Nephron (organoid): ENCODE results near the gene LIPG.
A peak's percentile ranks its signal among the peaks of the same experiment; 100 is the strongest.

Experiments
- H3K27ac Mint-ChIP-seq, 3 experiments: 2 replicates each; pipeline ENCODE4 v1.8.0; 2020; ENCODE audit warnings: mixed read lengths in 3 of 3, mild to moderate bottlenecking in 2 of 3, moderate library complexity in 1 of 3
- H3K27me3 Mint-ChIP-seq: 2 replicates; pipeline ENCODE4 v1.8.0; 2021; ENCODE audit warnings: low read depth, mild to moderate bottlenecking, moderate library complexity, mixed read lengths
- H3K36me3 Mint-ChIP-seq: 2 replicates; pipeline ENCODE4 v1.8.0; 2020; ENCODE audit warnings: low read depth, mixed read lengths
- H3K4me1 Mint-ChIP-seq: 2 replicates; pipeline ENCODE4 v1.8.0; 2020; ENCODE audit warnings: mixed read lengths
- H3K4me3 Mint-ChIP-seq, 3 experiments: 2 replicates each; pipeline ENCODE4 v1.8.0; 2020; ENCODE audit warnings: mild to moderate bottlenecking in 3 of 3, mixed read lengths in 3 of 3, moderate library complexity in 2 of 3
- H3K9me3 Mint-ChIP-seq: 2 replicates; pipeline ENCODE4 v1.8.0; 2020; ENCODE audit warnings: mixed read lengths
- CTCF ChIP-seq, 3 experiments: fragments of 200-600 bp; sonication (generic); IDR thresholded peaks; one replicate each; pipeline ENCODE4 v1.5.0; 2021; ENCODE audit warnings: antibody characterized with exemption in 3 of 3; ENCODE audit not compliant: unreplicated experiment in 3 of 3

The LIPG gene

GRCh38 chr18:49537232-49537896 is 24.5 kb upstream of the LIPG start:
- Mint-ChIP-seq H3K4me3 (no peak overlapping the region), H3K27ac (no peak overlapping the region), H3K27me3 (peaks cover 8% of the 10 kb centered on the region), H3K4me1 (no peaks in the 10 kb centered on the region), H3K9me3 (peaks cover 2% of the 10 kb centered on the region), H3K36me3 (no peaks in the 10 kb centered on the region)
- no peak for TF ChIP-seq CTCF (IDR thresholded peaks at IDR 0.05; ENCODE audit: unreplicated experiment in 3 of 3)

DNA sequence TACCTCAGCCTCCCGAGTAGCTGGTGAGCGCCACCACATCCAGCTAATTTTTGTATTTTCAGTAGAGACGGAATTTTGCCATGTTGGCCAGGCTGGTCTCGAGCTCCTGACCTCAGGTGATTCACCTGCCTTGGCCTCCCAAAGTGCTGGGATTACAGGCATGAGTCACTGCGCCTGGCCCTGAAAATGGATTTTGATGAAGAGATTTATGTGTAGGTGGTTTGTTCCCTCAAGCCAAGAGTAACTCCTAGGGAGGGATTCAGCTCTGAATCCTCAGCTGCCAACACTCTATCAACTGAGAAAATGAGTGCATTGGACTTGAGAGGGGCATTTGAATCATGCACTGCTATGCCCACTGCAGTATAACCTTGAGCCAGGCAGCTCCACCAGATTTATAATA is 17.5 kb upstream of the LIPG start:
- H3K27ac Mint-ChIP-seq = no peak overlapping the region
- TF ChIP-seq CTCF (IDR thresholded peaks at IDR 0.05; ENCODE audit: unreplicated experiment in 3 of 3) = no peak
- H3K36me3 Mint-ChIP-seq = no peaks in the 10 kb centered on the region
- no peaks in the 10 kb centered on the region for H3K9me3 Mint-ChIP-seq
- H3K4me1 Mint-ChIP-seq = peaks cover 11% of the 10 kb centered on the region
- H3K27me3 Mint-ChIP-seq = peaks cover 5% of the 10 kb centered on the region
- no peak overlapping the region for H3K4me3 Mint-ChIP-seq

DNA sequence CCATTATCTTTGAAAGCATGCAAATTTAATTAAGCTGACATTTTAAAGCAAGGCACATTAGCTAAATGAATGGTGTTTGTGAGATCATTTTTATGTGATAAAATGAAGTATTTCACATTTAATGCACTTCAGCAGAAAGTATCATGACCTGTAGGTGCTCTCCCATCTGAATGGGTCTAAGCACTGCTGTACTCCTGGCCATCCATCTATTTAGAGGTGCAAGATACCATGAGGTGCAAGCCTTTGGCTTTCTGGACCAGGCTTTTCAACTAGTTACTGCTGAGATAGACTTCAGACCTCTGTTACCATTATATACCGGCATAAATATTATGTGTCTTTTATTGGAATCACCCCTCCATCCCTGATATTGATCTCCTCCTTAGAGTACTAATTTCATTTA is 15.6 kb upstream of the LIPG start:
- Mint-ChIP-seq H3K4me3 (no peak overlapping the region), H3K9me3 (no peaks in the 10 kb centered on the region), H3K27ac (no peak overlapping the region), H3K36me3 (no peaks in the 10 kb centered on the region), H3K27me3 (peaks cover 4% of the 10 kb centered on the region), H3K4me1 (peaks cover 11% of the 10 kb centered on the region)
- no peak for TF ChIP-seq CTCF (IDR thresholded peaks at IDR 0.05; ENCODE audit: unreplicated experiment in 3 of 3)

DNA sequence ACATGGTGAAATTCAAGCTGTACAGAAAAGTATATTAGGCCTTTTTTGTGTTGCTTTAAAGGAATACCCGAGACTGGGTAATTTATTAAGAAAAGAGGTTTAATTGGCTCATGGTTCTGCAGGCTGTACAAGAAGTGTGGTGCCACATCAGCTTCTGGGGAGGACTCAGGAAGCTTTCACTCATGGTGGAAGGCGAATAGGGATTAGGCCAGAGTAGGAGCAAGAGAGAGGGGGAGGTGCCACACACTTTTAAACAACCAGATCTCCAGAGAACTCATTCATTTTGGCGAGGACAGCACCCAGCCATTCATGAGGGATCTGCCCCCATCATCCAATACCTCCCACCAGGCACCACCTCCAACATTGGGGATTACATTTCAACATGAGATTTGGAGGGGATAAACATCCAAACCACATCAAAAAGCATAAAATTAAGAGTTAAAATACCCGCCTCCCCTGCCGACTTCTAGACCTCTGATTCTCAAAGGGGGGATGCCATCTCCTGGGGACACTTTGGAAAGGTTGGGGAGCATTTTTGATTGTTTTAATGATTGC is 15.1 kb upstream of the LIPG start:
- H3K4me1 Mint-ChIP-seq = peaks cover 11% of the 10 kb centered on the region
- no peaks in the 10 kb centered on the region for H3K9me3 Mint-ChIP-seq
- no peak overlapping the region for H3K4me3 Mint-ChIP-seq
- TF ChIP-seq CTCF (IDR thresholded peaks at IDR 0.05; ENCODE audit: unreplicated experiment in 3 of 3) = no peak
- no peaks in the 10 kb centered on the region for H3K36me3 Mint-ChIP-seq
- no peak overlapping the region for H3K27ac Mint-ChIP-seq
- peaks cover 4% of the 10 kb centered on the region for H3K27me3 Mint-ChIP-seq

DNA sequence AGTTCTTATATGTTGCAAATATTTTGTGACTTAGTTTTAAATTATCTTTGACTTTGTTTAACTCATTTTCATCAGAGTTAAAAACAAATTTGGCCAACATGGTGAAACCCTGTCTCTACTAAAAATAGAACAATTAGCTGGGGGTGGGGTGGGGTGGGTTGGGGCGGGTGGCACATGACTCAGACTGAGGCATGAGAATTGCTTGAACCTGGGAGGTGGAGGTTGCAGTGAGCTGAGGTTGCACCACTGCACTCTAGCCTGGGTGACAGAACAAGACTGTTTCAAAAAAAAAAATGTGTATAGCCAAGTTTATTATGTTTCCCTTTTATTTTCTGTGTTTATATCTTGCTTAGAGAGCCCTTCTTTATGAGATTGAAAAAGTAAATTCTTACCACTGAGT is 14.2 kb upstream of the LIPG start:
- Mint-ChIP-seq H3K27me3 (peaks cover 4% of the 10 kb centered on the region), H3K4me3 (no peak overlapping the region), H3K4me1 (peaks cover 11% of the 10 kb centered on the region), H3K36me3 (no peaks in the 10 kb centered on the region), H3K9me3 (no peaks in the 10 kb centered on the region), H3K27ac (no peak overlapping the region)
- TF ChIP-seq CTCF (IDR thresholded peaks at IDR 0.05; ENCODE audit: unreplicated experiment in 3 of 3) = no peak

DNA sequence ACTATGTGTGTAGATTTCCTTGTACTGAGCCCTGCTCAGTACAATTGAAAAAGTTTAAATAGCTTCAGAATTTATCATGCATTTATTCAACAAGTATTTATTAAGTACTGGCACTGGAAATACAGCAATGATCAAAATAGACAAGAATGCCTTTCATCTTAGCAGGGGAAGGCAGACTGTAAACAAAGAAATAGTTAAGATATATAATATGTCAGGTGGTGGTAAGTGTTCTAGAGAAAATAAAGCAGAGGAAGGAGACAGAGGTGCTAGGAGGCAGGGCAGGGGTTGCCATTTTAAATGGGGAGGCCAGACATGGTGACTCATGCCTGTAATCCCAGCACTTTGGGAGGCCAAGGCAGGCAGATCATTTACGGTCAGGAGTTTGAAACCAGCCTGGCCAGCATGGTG is 13.6 kb upstream of the LIPG start:
- H3K4me1 Mint-ChIP-seq = peaks cover 11% of the 10 kb centered on the region
- peaks cover 4% of the 10 kb centered on the region for H3K27me3 Mint-ChIP-seq

More for the DNA sequence above, 13.6 kb upstream of the LIPG start:
- Mint-ChIP-seq H3K4me3 (no peak overlapping the region), H3K36me3 (no peaks in the 10 kb centered on the region), H3K27ac (peak overlapping the region in 2 of 3 experiments; percentile 21 to 31), H3K9me3 (peaks cover 2% of the 10 kb centered on the region)
- TF ChIP-seq CTCF (IDR thresholded peaks at IDR 0.05; ENCODE audit: unreplicated experiment in 3 of 3) = no peak
